GM12891 (cell line): ENCODE measurements around the gene ARL5B.

Experiments used
- POLR2A ChIP-seq: IDR thresholded peaks from 2 replicates; pipeline ENCODE4 v1.6.1; 2011; ENCODE audit warnings: low read depth, low read length, control low read depth
- POLR2AphosphoS5 ChIP-seq: IDR thresholded peaks from 2 replicates; pipeline ENCODE4 v1.6.1; 2011; ENCODE audit warnings: low read depth, low read length, control low read depth
- POU2F2 ChIP-seq: IDR thresholded peaks from 2 replicates; pipeline ENCODE4 v1.6.1; 2011; ENCODE audit warnings: low read depth, mild to moderate bottlenecking, control low read depth, low read length, moderate library complexity
- SPI1 ChIP-seq: IDR thresholded peaks from 2 replicates; pipeline ENCODE4 v1.6.1; 2011; ENCODE audit warnings: low read depth, low read length, control low read depth
- TAF1 ChIP-seq: IDR thresholded peaks from 2 replicates; pipeline ENCODE4 v1.6.1; 2011; ENCODE audit warnings: low read depth, low read length, control low read depth

DNA sequence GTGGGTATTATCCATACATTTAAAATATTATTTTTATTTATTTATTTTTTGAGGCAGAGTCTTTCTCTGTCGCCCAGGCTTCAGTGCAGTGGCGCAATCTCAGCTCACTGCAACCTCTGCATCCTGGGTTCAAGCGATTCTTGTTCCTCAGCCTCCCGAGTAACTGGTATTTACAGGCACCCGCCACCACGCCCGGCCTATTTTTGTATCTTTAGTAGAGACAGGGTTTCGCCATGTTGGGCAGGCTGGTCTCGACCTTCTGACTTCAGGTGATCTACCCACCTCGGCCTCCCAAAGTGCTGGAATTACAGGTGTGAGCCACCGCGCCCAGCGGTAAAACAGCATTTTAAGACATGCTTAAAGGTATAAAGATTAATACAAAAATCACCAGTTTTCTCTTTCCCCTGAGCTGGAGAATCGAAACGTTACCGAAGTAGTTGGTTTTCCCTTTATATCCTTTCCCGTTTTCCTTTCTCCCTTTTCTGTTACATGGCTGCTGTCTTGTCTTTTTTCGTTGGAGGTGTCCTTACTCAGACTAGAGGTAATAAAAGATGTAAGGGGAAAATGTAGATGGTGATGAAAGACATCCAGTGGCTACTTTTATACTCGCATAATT lies 1.7 kb downstream of the ARL5B start:
- TF ChIP-seq POLR2A = no peak
- TF ChIP-seq POLR2AphosphoS5 = no peak
- TF ChIP-seq TAF1 = no peak
- no peak for TF ChIP-seq SPI1
- TF ChIP-seq POU2F2 = no peak
